Muscle layer of colon (tissue), 2 donors: Measurements from ENCODE around the gene SYT15.
"Not testable (repeated sequence)": the region's sequence is repeated elsewhere in the genome, so short reads cannot be mapped to it uniquely, and the experiment has no call there.

Experiments used
- H3K27ac ChIP-seq: one replicate; pipeline ENCODE4 v1.7.0; 2013; ENCODE audit warnings: low read depth, mild to moderate bottlenecking, low read length, moderate library complexity
- H3K27me3 ChIP-seq, 2 donors: one replicate each; pipeline ENCODE4 v1.7.0; 2013; ENCODE audit warnings: low read length in 2 of 2, mild to moderate bottlenecking in 2 of 2; ENCODE audit not compliant: insufficient read depth in 2 of 2, control insufficient read depth in 1 of 2
- H3K36me3 ChIP-seq: one replicate; pipeline ENCODE4 v1.7.0; 2013; ENCODE audit warnings: mild to moderate bottlenecking, low read length; ENCODE audit not compliant: insufficient read depth
- H3K4me1 ChIP-seq: one replicate; pipeline ENCODE4 v1.7.0; 2013; ENCODE audit warnings: mild to moderate bottlenecking, low read length; ENCODE audit not compliant: insufficient read depth
- H3K4me3 ChIP-seq, 2 donors: one replicate each; pipeline ENCODE4 v1.7.0; 2013; ENCODE audit warnings: low read length in 2 of 2, low read depth in 1 of 2, mild to moderate bottlenecking in 1 of 2, moderate library complexity in 1 of 2
- H3K9ac ChIP-seq: one replicate; pipeline ENCODE4 v1.7.0; 2013; ENCODE audit warnings: low read length
- H3K9me3 ChIP-seq: one replicate; pipeline ENCODE4 v1.7.0; 2013; ENCODE audit warnings: mild to moderate bottlenecking, low read length
- donor health status: abdominal sarcoma.
- donor health status: Adenocarcinoma of cecum.

SYT15 gene

GRCh38 chr10:46585246-46585645, 6.3 kb downstream of the SYT15 start:
- H3K27me3 ChIP-seq, H3K36me3 ChIP-seq: not testable (repeated sequence)

GRCh38 chr10:46587546-46587945, 8.6 kb downstream of the SYT15 start:
- not testable (repeated sequence) for H3K9me3 ChIP-seq, H3K4me1 ChIP-seq, H3K27me3 ChIP-seq, H3K36me3 ChIP-seq, H3K27ac ChIP-seq, H3K4me3 ChIP-seq, H3K9ac ChIP-seq

More at GRCh38 chr10:46585246-46585645, 6.3 kb downstream of the SYT15 start:
- not testable (repeated sequence) for H3K4me1 ChIP-seq, H3K9ac ChIP-seq, H3K4me3 ChIP-seq, H3K27ac ChIP-seq, H3K9me3 ChIP-seq

- H3K27ac ChIP-seq, H3K4me1 ChIP-seq, H3K36me3 ChIP-seq, H3K4me3 ChIP-seq, H3K9me3 ChIP-seq, H3K9ac ChIP-seq, H3K27me3 ChIP-seq: not testable (repeated sequence)
These were observed 9.3 kb downstream of the SYT15 start for GRCh38 chr10:46588221-46588620.

- not testable (repeated sequence) for H3K9me3 ChIP-seq, H3K36me3 ChIP-seq, H3K27ac ChIP-seq, H3K9ac ChIP-seq, H3K4me3 ChIP-seq, H3K27me3 ChIP-seq, H3K4me1 ChIP-seq
These were observed 10.7 kb downstream of the SYT15 start for GRCh38 chr10:46589589-46589988.

GRCh38 chr10:46591053-46591452, 12.1 kb downstream of the SYT15 start:
- H3K9me3 ChIP-seq, H3K4me3 ChIP-seq, H3K36me3 ChIP-seq, H3K4me1 ChIP-seq, H3K27ac ChIP-seq, H3K27me3 ChIP-seq, H3K9ac ChIP-seq: not testable (repeated sequence)

GRCh38 chr10:46593307-46593706, 14.4 kb downstream of the SYT15 start:
- H3K27ac ChIP-seq, H3K9ac ChIP-seq: not testable (repeated sequence)

GRCh38 chr10:46594453-46595063, 15.6 kb downstream of the SYT15 start:
- not testable (repeated sequence) for H3K4me3 ChIP-seq

More at GRCh38 chr10:46593307-46593706, 14.4 kb downstream of the SYT15 start:
- not testable (repeated sequence) for H3K9me3 ChIP-seq, H3K27me3 ChIP-seq, H3K4me3 ChIP-seq, H3K4me1 ChIP-seq, H3K36me3 ChIP-seq

GRCh38 chr10:46596570-46596969, 17.6 kb downstream of the SYT15 start:
- not testable (repeated sequence) for H3K27me3 ChIP-seq, H3K4me3 ChIP-seq, H3K36me3 ChIP-seq, H3K4me1 ChIP-seq, H3K27ac ChIP-seq, H3K9me3 ChIP-seq, H3K9ac ChIP-seq

More at GRCh38 chr10:46594453-46595063, 15.6 kb downstream of the SYT15 start:
- H3K36me3 ChIP-seq, H3K9ac ChIP-seq, H3K4me1 ChIP-seq, H3K27me3 ChIP-seq, H3K27ac ChIP-seq, H3K9me3 ChIP-seq: not testable (repeated sequence)

- H3K36me3 ChIP-seq, H3K9ac ChIP-seq, H3K9me3 ChIP-seq, H3K27ac ChIP-seq, H3K27me3 ChIP-seq, H3K4me3 ChIP-seq, H3K4me1 ChIP-seq: not testable (repeated sequence)
These were observed 18.8 kb downstream of the SYT15 start for GRCh38 chr10:46597616-46598246.

- H3K9me3 ChIP-seq: not testable (repeated sequence)
These were observed 21.6 kb downstream of the SYT15 start for GRCh38 chr10:46600516-46600915.

GRCh38 chr10:46615540-46615939, 36.6 kb downstream of the SYT15 start:
- H3K9ac ChIP-seq, H3K27me3 ChIP-seq, H3K9me3 ChIP-seq, H3K27ac ChIP-seq, H3K4me3 ChIP-seq, H3K4me1 ChIP-seq, H3K36me3 ChIP-seq: not testable (repeated sequence)

More at GRCh38 chr10:46600516-46600915, 21.6 kb downstream of the SYT15 start:
- H3K36me3 ChIP-seq, H3K27ac ChIP-seq, H3K27me3 ChIP-seq, H3K4me1 ChIP-seq, H3K9ac ChIP-seq, H3K4me3 ChIP-seq: not testable (repeated sequence)

GRCh38 chr10:46616227-46616626, 37.3 kb downstream of the SYT15 start:
- H3K27me3 ChIP-seq, H3K27ac ChIP-seq, H3K9me3 ChIP-seq, H3K36me3 ChIP-seq, H3K9ac ChIP-seq, H3K4me3 ChIP-seq, H3K4me1 ChIP-seq: not testable (repeated sequence)
